DOHH2 (cell line): ENCODE results near the gene ABI3.

Experiments used
- H3F3A ChIP-seq: fragments of 200-600 bp; sonication (generic), shearing (Covaris generic); 2 replicates; pipeline ENCODE4 v1.6.0; 2016; ENCODE audit warnings: antibody characterized with exemption, mild to moderate bottlenecking; ENCODE audit not compliant: control insufficient read depth, insufficient read depth
- H3K27ac ChIP-seq: fragments of 200-600 bp; sonication (generic); 2 replicates; pipeline ENCODE4 v1.5.1; 2014; ENCODE audit warnings: low read depth, mild to moderate bottlenecking, low read length, moderate library complexity
- H3K27me3 ChIP-seq: fragments of 200-600 bp; sonication (generic); 2 replicates; pipeline ENCODE4 v1.6.1; 2014; ENCODE audit warnings: mild to moderate bottlenecking, low read length, mixed read lengths; ENCODE audit not compliant: control insufficient read depth
- H3K36me3 ChIP-seq: fragments of 200-600 bp; sonication (generic); 2 replicates; pipeline ENCODE4 v1.6.1; 2014; ENCODE audit warnings: mild to moderate bottlenecking, low read length, moderate library complexity, mixed read lengths; ENCODE audit not compliant: control insufficient read depth
- H3K4me1 ChIP-seq: fragments of 200-600 bp; sonication (generic); 2 replicates; pipeline ENCODE4 v1.6.1; 2014; ENCODE audit warnings: mild to moderate bottlenecking, low read length, mixed read lengths; ENCODE audit not compliant: control insufficient read depth
- H3K4me2 ChIP-seq: fragments of 200-600 bp; sonication (generic); 2 replicates; pipeline ENCODE4 v1.6.0; 2014; ENCODE audit warnings: mild to moderate bottlenecking, low read length, moderate library complexity
- H3K4me3 ChIP-seq: fragments of 200-600 bp; sonication (generic); 2 replicates; pipeline ENCODE4 v1.5.1; 2014; ENCODE audit warnings: mild to moderate bottlenecking, low read length, mixed read lengths
- H3K79me2 ChIP-seq: fragments of 200-600 bp; sonication (generic); 2 replicates; pipeline ENCODE4 v1.6.1; 2014; ENCODE audit warnings: mild to moderate bottlenecking, low read length, mixed read lengths; ENCODE audit not compliant: control insufficient read depth
- H3K9me2 ChIP-seq: fragments of 200-600 bp; sonication (generic); replicated peaks from 2 replicates; pipeline ENCODE4 v1.6.1; 2014; ENCODE audit warnings: mild to moderate bottlenecking, low read length, mixed read lengths; ENCODE audit not compliant: control insufficient read depth
- H3K9me3 ChIP-seq: fragments of 200-600 bp; sonication (generic); 2 replicates; pipeline ENCODE4 v1.6.1; 2014; ENCODE audit warnings: antibody characterized with exemption, low read length, mixed read lengths; ENCODE audit not compliant: control insufficient read depth, insufficient read depth
- H4K20me1 ChIP-seq: fragments of 200-600 bp; sonication (generic); 2 replicates; pipeline ENCODE4 v1.6.0; 2014; ENCODE audit warnings: low read depth, mild to moderate bottlenecking, antibody characterized with exemption, low read length, moderate library complexity; ENCODE audit not compliant: control insufficient read depth, insufficient read depth
- CTCF ChIP-seq: fragments of 200-600 bp; sonication (generic); IDR thresholded peaks from one replicate; pipeline ENCODE4 v1.5.1; 2014; ENCODE audit warnings: antibody characterized with exemption, mild to moderate bottlenecking, low read depth, low read length; ENCODE audit not compliant: poor library complexity, severe bottlenecking
- EZH2phosphoT487 ChIP-seq: fragments of 200-600 bp; sonication (generic); IDR thresholded peaks from 2 replicates; pipeline ENCODE4 v1.6.1; 2017; ENCODE audit warnings: borderline replicate concordance, mild to moderate bottlenecking, antibody characterized with exemption, low read length, moderate library complexity, mixed read lengths

Gene ABI3

GRCh38 chr17:49241692-49242397 lies 31.3 kb downstream of the ABI3 start:
- Histone ChIP-seq H3K9me3 (no peaks in the 10 kb centered on the region), H3K4me1 (no peaks in the 10 kb centered on the region), H3F3A (no peaks in the 10 kb centered on the region), H4K20me1 (no peaks in the 10 kb centered on the region), H3K4me2 (no peak overlapping the region), H3K9me2 (no peaks in the 10 kb centered on the region), H3K79me2 (no peaks in the 10 kb centered on the region), H3K36me3 (no peaks in the 10 kb centered on the region), H3K27ac (no peak overlapping the region), H3K27me3 (peaks cover 11% of the 10 kb centered on the region), H3K4me3 (no peak overlapping the region)
- TF ChIP-seq EZH2phosphoT487 (no peak), CTCF (no peak)

- H3K36me3 ChIP-seq = no peaks in the 10 kb centered on the region
- TF ChIP-seq CTCF = no peak
- no peak for TF ChIP-seq EZH2phosphoT487
- H4K20me1 ChIP-seq = no peaks in the 10 kb centered on the region
These were observed 32.3 kb downstream of the ABI3 start for GRCh38 chr17:49242813-49243212.

GRCh38 chr17:49244839-49245238 lies 34.3 kb downstream of the ABI3 start:
- no peaks in the 10 kb centered on the region for H4K20me1 ChIP-seq
- H3K9me2 ChIP-seq = no peaks in the 10 kb centered on the region
- TF ChIP-seq CTCF = no peak
- no peak for TF ChIP-seq EZH2phosphoT487
- peaks cover 15% of the 10 kb centered on the region for H3K4me1 ChIP-seq
- no peaks in the 10 kb centered on the region for H3K79me2 ChIP-seq
- H3F3A ChIP-seq = no peaks in the 10 kb centered on the region
- no peaks in the 10 kb centered on the region for H3K9me3 ChIP-seq
- H3K27me3 ChIP-seq = peaks cover 16% of the 10 kb centered on the region
- H3K4me2 ChIP-seq = no peak overlapping the region
- no peak overlapping the region for H3K27ac ChIP-seq
- no peak overlapping the region for H3K4me3 ChIP-seq
- no peaks in the 10 kb centered on the region for H3K36me3 ChIP-seq

More at GRCh38 chr17:49242813-49243212, 32.3 kb downstream of the ABI3 start:
- Histone ChIP-seq H3K79me2 (no peaks in the 10 kb centered on the region), H3F3A (no peaks in the 10 kb centered on the region), H3K4me3 (no peak overlapping the region), H3K27me3 (peaks cover 7% of the 10 kb centered on the region), H3K4me2 (no peak overlapping the region), H3K4me1 (no peaks in the 10 kb centered on the region), H3K9me2 (no peaks in the 10 kb centered on the region), H3K27ac (no peak overlapping the region), H3K9me3 (no peaks in the 10 kb centered on the region)

- Histone ChIP-seq H3K4me2 (no peak overlapping the region), H3K9me2 (no peaks in the 10 kb centered on the region), H3F3A (no peaks in the 10 kb centered on the region), H4K20me1 (no peaks in the 10 kb centered on the region), H3K27me3 (peaks cover 24% of the 10 kb centered on the region), H3K79me2 (no peaks in the 10 kb centered on the region), H3K27ac (no peak overlapping the region), H3K4me3 (no peak overlapping the region), H3K9me3 (no peaks in the 10 kb centered on the region), H3K4me1 (peaks cover 18% of the 10 kb centered on the region), H3K36me3 (no peaks in the 10 kb centered on the region)
- TF ChIP-seq CTCF = no peak
- no peak for TF ChIP-seq EZH2phosphoT487
These were observed 37.4 kb downstream of the ABI3 start for GRCh38 chr17:49247944-49248343.
